OCI-LY7 (cell line): ENCODE data around the gene ACER3. TPM values are rescaled to one million over a fixed set of nuclear protein-coding genes. Genes with fewer than 3 reads are reported as not detected.
"Not testable (repeated sequence)": the region's sequence is repeated elsewhere in the genome, so short reads cannot be mapped to it uniquely, and the experiment has no call there.

Experiments
- BruUV-seq: library from RNA; stranded (reverse); fragments of 400-500 nt; replicated peaks from 2 replicates; lab custom pipeline; 2021; lab: Mats Ljungman, UMichigan
- CTCF ChIA-PET: fragments of 300-600 bp; sonication (Branson Sonifier 250); formaldehyde crosslinking; loops from one replicate; lab custom pipeline; 2022; ENCODE audit warnings: antibody characterized with exemption; ENCODE audit not compliant: unreplicated experiment; lab: Charles Lee
- POLR2A ChIA-PET: fragments of 300-600 bp; sonication (Branson Sonifier 250); formaldehyde crosslinking; loops from one replicate; lab custom pipeline; 2022; ENCODE audit warnings: antibody characterized with exemption; lab: Charles Lee
- DNase-seq: peaks from one replicate; pipeline ENCODE4 v3.0.0-alpha.2; 2015; ENCODE audit warnings: low spot score
- H2AFZ ChIP-seq: fragments of 200-600 bp; sonication (generic), shearing (Covaris generic); 2 replicates; pipeline ENCODE4 v1.6.1; 2014; ENCODE audit warnings: mild to moderate bottlenecking, antibody characterized with exemption, low read length, moderate library complexity
- H3K27ac ChIP-seq: fragments of 200-600 bp; sonication (generic); 2 replicates; pipeline ENCODE4 v1.5.1; 2014; ENCODE audit warnings: mixed run types, low read depth, mild to moderate bottlenecking, moderate library complexity, low read length, inconsistent platforms; ENCODE audit not compliant: poor library complexity, severe bottlenecking
- H3K36me3 ChIP-seq: fragments of 200-600 bp; sonication (generic); 2 replicates; pipeline ENCODE4 v1.6.1; 2014; ENCODE audit warnings: mild to moderate bottlenecking, antibody characterized with exemption, low read length, moderate library complexity, mixed read lengths; ENCODE audit not compliant: insufficient read depth
- H3K4me1 ChIP-seq: fragments of 200-600 bp; sonication (generic); 2 replicates; pipeline ENCODE4 v1.5.1; 2014; ENCODE audit warnings: mild to moderate bottlenecking, low read length; ENCODE audit not compliant: insufficient read depth, poor library complexity, severe bottlenecking
- H3K4me2 ChIP-seq: fragments of 200-600 bp; sonication (generic); 2 replicates; pipeline ENCODE4 v1.6.1; 2014; ENCODE audit warnings: mild to moderate bottlenecking, low read length
- H3K4me3 ChIP-seq: fragments of 200-600 bp; sonication (generic); 2 replicates; pipeline ENCODE4 v1.5.1; 2014; ENCODE audit warnings: mild to moderate bottlenecking, low read depth, low read length; ENCODE audit not compliant: poor library complexity, severe bottlenecking
- H3K79me2 ChIP-seq: fragments of 200-600 bp; sonication (generic); 2 replicates; pipeline ENCODE4 v1.6.1; 2016; ENCODE audit warnings: low read depth, mild to moderate bottlenecking, low read length, moderate library complexity, mixed read lengths; ENCODE audit not compliant: insufficient read depth
- H3K9me2 ChIP-seq: fragments of 200-600 bp; sonication (generic); 2 replicates; pipeline ENCODE4 v1.6.1; 2016; ENCODE audit warnings: mild to moderate bottlenecking, low read length, mixed read lengths; ENCODE audit not compliant: insufficient read depth
- H3K9me3 ChIP-seq: fragments of 200-600 bp; sonication (generic); 2 replicates; pipeline ENCODE4 v1.6.1; 2014; ENCODE audit warnings: mild to moderate bottlenecking, mixed run types, low read length, mixed read lengths
- H4K20me1 ChIP-seq: fragments of 200-600 bp; sonication (generic); 2 replicates; pipeline ENCODE4 v1.6.1; 2014; ENCODE audit warnings: mild to moderate bottlenecking, antibody characterized with exemption, low read length, moderate library complexity, mixed read lengths; ENCODE audit not compliant: insufficient read depth
- CTCF ChIP-seq: fragments of 200-600 bp; sonication (generic); conservative IDR thresholded peaks from 2 replicates; pipeline ENCODE4 v1.5.1; 2014; ENCODE audit warnings: mild to moderate bottlenecking, antibody characterized with exemption, low read length, moderate library complexity, mixed read lengths
- EZH2phosphoT487 ChIP-seq: fragments of 200-600 bp; sonication (generic); IDR thresholded peaks from 2 replicates; pipeline ENCODE4 v1.6.1; 2018; ENCODE audit warnings: low read depth, borderline replicate concordance, mild to moderate bottlenecking, mixed run types, antibody characterized with exemption, low read length, moderate library complexity, mixed read lengths
- intact Hi-C: fragments of 100-400 bp; cut with micrococcal nuclease; formaldehyde crosslinking; loops from one replicate; pipeline ENCODE4 v1.10.0; 2022; ENCODE audit not compliant: unreplicated experiment
- total RNA-seq, 2 experiments: library from RNA; depleted of rRNA in 1 of 2; stranded (reverse); fragments of >200 nt in 1 of 2; shearing (Covaris generic) in 1 of 2; gene quantifications; 2 replicates each; pipeline ENCODE4 v1.2.3, GENCODE V29; 2014 to 2022

Gene ACER3
- total RNA-seq, 2 experiments from 2014 or later: 3.0 to 12.2 TPM

- no peak overlapping the region for H3K27ac ChIP-seq
- H3K36me3 ChIP-seq: no peaks in the 10 kb centered on the region
- no TSS peak for BruUV-seq
- no peaks in the 10 kb centered on the region for H3K4me1 ChIP-seq
- TF ChIP-seq EZH2phosphoT487 (no peak), CTCF (no peak)
- intact Hi-C loops: no loop called here
- no peaks in the 10 kb centered on the region for H3K9me2 ChIP-seq
- H2AFZ ChIP-seq: no peak overlapping the region
- no peaks in the 10 kb centered on the region for H3K79me2 ChIP-seq
- no peaks in the 10 kb centered on the region for H4K20me1 ChIP-seq
- POLR2A ChIA-PET: interaction anchor here (0.6 to 0.7 kb wide), 3 partner anchors 13 to 516 kb away, joined by 3 to 4 read pairs (median 3); no protein-coding TSS in a partner anchor
- no peak overlapping the region for H3K4me3 ChIP-seq
- no peak for DNase-seq
- H3K9me3 ChIP-seq: no peaks in the 10 kb centered on the region
- CTCF ChIA-PET: no interaction called here
- no peak overlapping the region for H3K4me2 ChIP-seq
These were observed 102.1 kb downstream of the ACER3 start for GRCh38 chr11:76962583-76963416.

GRCh38 chr11:76963417-76964168 lies 102.9 kb downstream of the ACER3 start:
- POLR2A ChIA-PET: interaction anchor here (0.6 to 0.7 kb wide), 2 partner anchors 71 to 517 kb away, joined by 3 read pairs; no protein-coding TSS in a partner anchor
- intact Hi-C loops, H3K4me1 ChIP-seq, H3K9me3 ChIP-seq, H2AFZ ChIP-seq, H3K79me2 ChIP-seq, H3K4me3 ChIP-seq, BruUV-seq, H3K9me2 ChIP-seq, CTCF ChIA-PET, H4K20me1 ChIP-seq, H3K4me2 ChIP-seq, H3K36me3 ChIP-seq, DNase-seq, H3K27ac ChIP-seq: not testable (repeated sequence)

GRCh38 chr11:76972051-76972450 lies 111.3 kb downstream of the ACER3 start:
- H3K79me2 ChIP-seq: no peaks in the 10 kb centered on the region
- H3K9me3 ChIP-seq: peaks cover 2% of the 10 kb centered on the region; the same call in 1 of the 2 replicates
- no TSS peak for BruUV-seq
- POLR2A ChIA-PET: interaction anchor here (0.6 kb wide), 1 partner anchor 678 kb away, joined by 6 read pairs; no protein-coding TSS in a partner anchor
- TF ChIP-seq CTCF (no peak), EZH2phosphoT487 (no peak)
- H3K4me3 ChIP-seq: no peak overlapping the region
- DNase-seq: no peak
- H3K4me2 ChIP-seq: no peak overlapping the region
- intact Hi-C loops: no loop called here
- no peaks in the 10 kb centered on the region for H3K9me2 ChIP-seq
- H2AFZ ChIP-seq: no peak overlapping the region
- CTCF ChIA-PET: no interaction called here
- H4K20me1 ChIP-seq: no peaks in the 10 kb centered on the region
- H3K4me1 ChIP-seq: no peaks in the 10 kb centered on the region
- H3K27ac ChIP-seq: no peak overlapping the region
- no peaks in the 10 kb centered on the region for H3K36me3 ChIP-seq
